GM12875 (cell line): ENCODE data around the gene SNN.

Experiments used
- H3K4me3 ChIP-seq: one replicate; pipeline ENCODE4 v1.5.1; 2011; ENCODE audit warnings: low read depth, low read length, control low read depth
- CTCF ChIP-seq: IDR thresholded peaks from 2 replicates; pipeline ENCODE4 v1.5.1; 2011; ENCODE audit warnings: low read depth, mild to moderate bottlenecking, control low read depth, inconsistent platforms, low read length, moderate library complexity, borderline replicate concordance; ENCODE audit not compliant: insufficient read depth

The SNN gene

GRCh38 chr16:11635679-11636171 lies 32.5 kb upstream of the SNN start:
- no peak for TF ChIP-seq CTCF
- no peak overlapping the region for H3K4me3 ChIP-seq

- TF ChIP-seq CTCF, result no peak
- H3K4me3 ChIP-seq, result no peak overlapping the region
These were observed 32.0 kb upstream of the SNN start for GRCh38 chr16:11636172-11636721.

GRCh38 chr16:11637320-11637719 lies 30.9 kb upstream of the SNN start:
- H3K4me3 ChIP-seq, result no peak overlapping the region
- no peak for TF ChIP-seq CTCF

GRCh38 chr16:11638140-11638539 lies 30.1 kb upstream of the SNN start:
- H3K4me3 ChIP-seq, result no peak overlapping the region
- no peak for TF ChIP-seq CTCF

- no peak for TF ChIP-seq CTCF
These were observed 29.2 kb upstream of the SNN start for GRCh38 chr16:11639008-11639562.

GRCh38 chr16:11639925-11640899 lies 28.0 kb upstream of the SNN start:
- TF ChIP-seq CTCF, result no peak
- no peak overlapping the region for H3K4me3 ChIP-seq

More at GRCh38 chr16:11639008-11639562, 29.2 kb upstream of the SNN start:
- H3K4me3 ChIP-seq, result no peak overlapping the region
